Fibroblast of the aortic adventitia (primary cell): ENCODE results near the gene STOM. TPM values are rescaled to one million over a fixed set of nuclear protein-coding genes. Genes with fewer than 3 reads are reported as not detected.

Experiments
- DNase-seq: peaks from one replicate; pipeline ENCODE4 v3.0.0-alpha.2; 2010; ENCODE audit warnings: low read depth
- H3K4me3 ChIP-seq: 2 replicates; pipeline ENCODE4 v1.5.1; 2011; ENCODE audit warnings: low read depth, mild to moderate bottlenecking, control low read depth, low read length, moderate library complexity
- CTCF ChIP-seq: IDR thresholded peaks from 2 replicates; pipeline ENCODE4 v1.5.1; 2011; ENCODE audit warnings: mild to moderate bottlenecking, low read length, control low read depth, inconsistent platforms; ENCODE audit not compliant: insufficient read depth
- total RNA-seq: library from RNA; depleted of rRNA; stranded (reverse); fragments of >200 nt; gene quantifications from 2 replicates; pipeline ENCODE4 v1.2.3, GENCODE V29; 2012; ENCODE audit warnings: low replicate concordance

The STOM gene
- total RNA-seq, 1 donor = 115 TPM

- no peak for DNase-seq
- no peak for TF ChIP-seq CTCF
Observed at GRCh38 chr9:121350036-121350435, 20.0 kb downstream of the STOM start.

GRCh38 chr9:121349009-121349408 is 21.0 kb downstream of the STOM start:
- H3K4me3 ChIP-seq = no peak overlapping the region
- DNase-seq = no peak
- no peak for TF ChIP-seq CTCF

More at GRCh38 chr9:121350036-121350435, 20.0 kb downstream of the STOM start:
- no peak overlapping the region for H3K4me3 ChIP-seq

GRCh38 chr9:121348221-121348620 is 21.8 kb downstream of the STOM start:
- DNase-seq = no peak
- H3K4me3 ChIP-seq = no peak overlapping the region
- no peak for TF ChIP-seq CTCF

- TF ChIP-seq CTCF = no peak
- H3K4me3 ChIP-seq = no peak overlapping the region
- no peak for DNase-seq
Observed at GRCh38 chr9:121345070-121345469, 25.0 kb downstream of the STOM start.

- DNase-seq = no peak
Observed at GRCh38 chr9:121344184-121344583, 25.9 kb downstream of the STOM start.

GRCh38 chr9:121340676-121341392 is 29.2 kb downstream of the STOM start:
- DNase-seq = no peak
- no peak for TF ChIP-seq CTCF
- no peak overlapping the region for H3K4me3 ChIP-seq

More at GRCh38 chr9:121344184-121344583, 25.9 kb downstream of the STOM start:
- H3K4me3 ChIP-seq = no peak overlapping the region
- no peak for TF ChIP-seq CTCF

- TF ChIP-seq CTCF = no peak
- no peak overlapping the region for H3K4me3 ChIP-seq
- DNase-seq = no peak
Observed at GRCh38 chr9:121339437-121339836, 30.6 kb downstream of the STOM start.
